Skin of body (tissue), 2 donors: ENCODE results near the gene BCL7C. TPM values are rescaled to one million over a fixed set of nuclear protein-coding genes. Genes with fewer than 3 reads are reported as not detected.
A peak's percentile ranks its signal among the peaks of the same experiment; 100 is the strongest.
"Not testable (repeated sequence)": the region's sequence is repeated elsewhere in the genome, so short reads cannot be mapped to it uniquely, and the experiment has no call there.

Source experiments
- DNase-seq: peaks from one replicate; lab custom pipeline; 2025; lab: John Stamatoyannopoulos, UW
- total RNA-seq: library from RNA; depleted of rRNA; stranded (reverse); fragments of >200 nt; gene quantifications from one replicate; pipeline ENCODE4 v1.2.3, GENCODE V29; 2014

The BCL7C gene
- total RNA-seq, 1 donor from 2014 or later = 20.7 TPM

DNA sequence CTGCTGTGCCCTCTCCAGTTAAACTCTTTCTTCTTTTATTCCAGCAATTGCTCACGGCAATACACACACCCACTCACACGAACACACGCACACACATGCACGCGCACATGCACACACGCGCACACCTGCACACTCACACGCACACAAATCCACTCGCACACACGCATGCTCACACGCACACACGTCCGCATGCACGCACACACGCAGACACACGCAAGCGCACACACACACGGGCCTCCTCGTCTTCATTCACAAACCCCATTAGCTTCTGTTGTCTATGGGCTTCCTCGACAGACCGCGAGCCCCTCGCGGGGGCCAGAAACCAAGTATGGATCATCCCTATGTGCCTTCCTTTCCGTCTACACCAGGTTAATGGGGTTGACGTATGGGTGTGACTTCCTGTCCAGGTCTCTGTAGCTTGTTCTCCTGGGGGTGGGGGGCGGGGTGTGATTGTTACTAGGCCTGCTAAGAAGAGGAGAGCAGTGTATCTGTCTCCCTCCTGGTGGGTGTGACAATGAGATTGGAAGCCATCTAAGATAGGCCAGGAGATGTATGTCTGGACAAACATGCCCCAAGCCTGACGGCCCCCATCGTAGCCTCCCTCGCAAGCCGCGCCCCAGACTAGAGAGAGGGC, 1.9 kb upstream of the BCL7C start:
- DNase-seq = peak; percentile 52

DNA sequence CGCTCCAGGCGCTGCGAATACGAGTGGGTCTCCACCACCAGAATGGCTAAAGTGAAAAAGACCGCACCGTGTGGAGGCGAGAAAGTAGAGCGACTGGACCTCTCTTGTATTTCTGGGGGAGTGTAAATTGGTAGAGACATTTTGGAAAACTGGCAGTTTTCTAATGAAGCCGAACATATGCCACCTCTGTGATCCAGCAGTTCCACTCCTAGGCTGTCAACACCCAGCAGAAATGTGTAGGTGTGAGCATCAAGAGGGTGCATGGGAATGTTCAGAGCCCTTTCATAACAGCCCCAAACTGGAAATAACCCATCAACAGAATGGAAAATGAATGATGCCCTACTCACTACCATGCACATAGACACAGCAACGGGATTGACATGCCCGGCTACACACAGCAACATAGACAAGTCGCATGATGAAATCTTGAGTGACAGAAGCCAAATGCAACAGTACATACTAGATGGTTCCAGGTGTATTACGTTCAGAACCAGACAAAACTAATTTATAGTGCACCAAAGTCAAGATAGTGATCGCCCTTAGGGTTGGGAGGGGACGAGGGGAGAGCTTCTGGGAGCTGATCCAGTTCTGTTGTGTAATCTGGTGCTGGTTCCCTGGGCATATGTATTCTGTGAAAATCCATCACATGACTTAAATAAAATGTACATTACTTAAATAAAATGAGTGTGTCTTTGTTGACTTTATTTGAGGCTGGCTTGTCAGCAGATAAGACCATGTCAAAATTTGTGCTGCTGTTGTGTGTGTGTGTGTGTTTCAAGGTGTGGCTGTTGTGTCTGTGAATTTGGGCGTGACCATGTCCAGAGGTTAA, 877 bp upstream of the BCL7C start:
- no peak for DNase-seq

- no peak for DNase-seq
Measured at GRCh38 chr16:30893417-30893743, 497 bp downstream of the BCL7C start.

GRCh38 chr16:30892670-30893416, 1.0 kb downstream of the BCL7C start:
- DNase-seq = no peak

DNA sequence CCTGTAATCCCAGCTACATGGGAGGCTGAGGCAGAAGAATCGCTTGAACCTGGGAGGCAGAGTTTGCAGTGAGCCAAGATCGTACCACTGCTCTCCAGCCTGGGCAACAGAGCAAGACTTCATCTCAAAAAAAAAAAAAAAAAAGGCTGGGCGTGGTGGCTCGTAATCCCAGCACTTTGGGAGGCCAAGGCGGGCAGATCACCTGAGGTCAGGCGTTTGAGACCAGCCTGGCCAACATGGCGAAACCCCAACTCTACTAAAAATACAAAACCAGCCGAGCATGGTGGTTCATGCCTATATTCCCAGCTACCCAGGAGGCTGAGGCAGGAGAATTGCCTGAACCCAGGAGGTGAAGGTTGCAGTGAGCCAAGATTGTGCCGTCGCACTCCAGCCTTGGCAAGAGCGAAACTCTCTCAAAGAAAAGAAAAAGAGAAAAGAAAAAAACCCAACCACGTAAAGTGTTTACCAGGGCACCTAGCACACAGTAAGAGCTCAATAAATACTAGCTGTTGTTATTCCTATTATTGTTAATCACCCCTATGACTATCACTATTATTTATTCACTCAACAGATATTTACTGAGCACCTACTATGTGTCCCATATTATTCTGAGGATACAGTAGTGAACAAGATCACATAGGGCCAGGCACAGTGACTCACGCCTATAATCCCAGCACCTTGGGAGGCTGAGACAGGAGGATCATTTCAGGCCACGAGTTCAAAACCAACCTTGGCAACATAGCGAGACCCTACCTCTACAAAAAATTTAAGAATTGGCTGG, 2.6 kb downstream of the BCL7C start:
- not testable (repeated sequence) for DNase-seq

GRCh38 chr16:30889721-30890120, 4.2 kb downstream of the BCL7C start:
- DNase-seq = no peak

GRCh38 chr16:30888856-30889499, 4.9 kb downstream of the BCL7C start:
- DNase-seq = no peak

- DNase-seq = no peak
Measured at GRCh38 chr16:30887927-30888326, 6.0 kb downstream of the BCL7C start.

GRCh38 chr16:30886145-30886544, 7.7 kb downstream of the BCL7C start:
- no peak for DNase-seq

- DNase-seq = no peak
Measured at GRCh38 chr16:30885196-30885595, 8.7 kb downstream of the BCL7C start.

GRCh38 chr16:30884760-30885159, 9.1 kb downstream of the BCL7C start:
- DNase-seq = no peak

- DNase-seq = no peak
Measured at GRCh38 chr16:30882429-30883310, 11.2 kb downstream of the BCL7C start.

DNA sequence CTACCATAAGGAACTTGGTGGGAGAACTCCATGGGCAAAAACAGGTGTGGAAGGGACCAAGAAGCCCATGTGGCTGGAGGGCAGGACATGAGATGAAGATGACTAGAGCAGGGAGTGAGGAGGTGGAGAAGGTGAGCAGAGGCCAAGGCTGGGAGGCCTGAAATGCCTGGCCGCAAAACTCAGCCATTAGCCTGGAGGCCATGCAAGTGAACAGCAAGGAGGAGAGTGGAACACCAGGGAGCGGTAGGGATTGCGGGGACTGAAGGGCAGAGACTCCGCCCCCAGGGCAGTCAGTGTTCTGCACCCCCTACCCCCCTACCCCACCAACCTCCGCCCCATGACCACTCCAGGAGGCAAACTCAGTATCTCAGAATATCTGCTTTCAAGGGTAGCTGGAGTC, 17.0 kb downstream of the BCL7C start:
- no peak for DNase-seq

DNA sequence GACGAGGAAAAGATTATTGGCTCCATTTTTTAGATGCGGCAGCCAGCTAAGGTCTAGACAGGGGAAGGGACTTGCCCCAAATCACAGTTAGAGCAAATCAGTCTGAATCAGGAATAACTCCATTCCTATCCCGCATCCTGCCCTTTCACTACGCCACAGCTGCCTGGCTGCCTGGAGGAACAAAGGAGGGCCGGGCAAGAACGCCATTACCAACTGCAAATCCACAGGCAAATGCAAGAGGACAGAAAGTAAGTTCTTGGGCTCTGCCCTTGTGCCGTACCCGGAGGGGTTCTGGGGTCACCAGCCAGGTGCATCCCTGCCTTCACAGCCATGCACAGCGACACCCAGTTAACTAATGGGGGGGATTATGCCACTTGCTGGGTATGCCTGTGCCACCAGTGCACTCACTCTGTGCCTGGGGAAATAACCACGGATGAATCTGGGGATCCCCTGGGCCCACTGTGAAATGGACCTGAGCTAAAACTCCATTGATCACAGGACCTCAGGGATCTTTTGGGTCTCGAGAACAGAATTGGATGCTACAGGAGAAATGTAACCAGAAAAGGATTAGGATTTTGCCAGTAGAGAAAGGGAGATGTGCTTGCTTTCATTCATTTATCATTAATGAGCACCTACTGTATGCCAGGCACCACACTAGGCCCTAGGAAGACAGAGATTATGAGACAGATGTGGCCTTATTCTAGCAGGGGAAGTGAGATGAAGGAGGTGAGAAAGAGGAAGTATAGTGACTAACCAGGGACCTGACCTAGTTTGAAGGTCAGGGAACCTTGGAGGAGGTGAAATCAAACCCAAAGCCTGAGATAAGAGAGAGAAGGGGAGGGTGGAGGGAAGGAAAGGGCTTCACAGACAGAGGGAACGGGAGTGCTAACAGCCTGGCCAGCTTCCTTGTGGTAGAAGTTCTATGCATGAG, 17.7 kb downstream of the BCL7C start:
- no peak for DNase-seq

GRCh38 chr16:30874821-30875717, 18.8 kb downstream of the BCL7C start:
- peak; percentile 84 for DNase-seq

DNA sequence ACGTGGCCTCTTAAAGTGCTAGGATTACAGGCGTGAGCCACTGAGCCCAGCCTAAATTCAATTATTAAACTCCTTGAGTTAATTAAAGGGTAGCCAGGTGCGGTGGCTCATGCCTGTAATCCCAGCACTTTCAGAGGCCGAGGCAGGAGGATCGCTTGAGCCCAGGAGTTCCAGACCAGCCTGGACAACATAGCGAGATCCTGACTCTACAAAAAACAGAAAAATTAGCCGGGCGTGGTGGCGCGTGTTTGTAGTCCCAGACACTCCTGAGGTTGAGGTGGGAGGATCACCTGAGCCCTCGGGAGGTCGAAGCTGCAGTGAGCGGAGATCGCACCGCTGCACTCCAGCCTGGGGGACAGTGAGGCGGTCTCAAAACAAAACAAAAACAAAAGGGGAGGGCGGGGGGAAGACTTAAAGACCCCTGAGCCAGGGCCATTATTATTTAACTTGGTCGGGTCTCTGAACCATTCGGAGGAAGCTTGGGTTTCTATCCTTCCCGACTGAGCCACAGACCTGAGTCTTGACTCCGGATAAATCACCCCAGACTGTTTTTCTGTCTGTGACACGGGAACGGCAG, 19.5 kb downstream of the BCL7C start:
- DNase-seq = no peak

DNA sequence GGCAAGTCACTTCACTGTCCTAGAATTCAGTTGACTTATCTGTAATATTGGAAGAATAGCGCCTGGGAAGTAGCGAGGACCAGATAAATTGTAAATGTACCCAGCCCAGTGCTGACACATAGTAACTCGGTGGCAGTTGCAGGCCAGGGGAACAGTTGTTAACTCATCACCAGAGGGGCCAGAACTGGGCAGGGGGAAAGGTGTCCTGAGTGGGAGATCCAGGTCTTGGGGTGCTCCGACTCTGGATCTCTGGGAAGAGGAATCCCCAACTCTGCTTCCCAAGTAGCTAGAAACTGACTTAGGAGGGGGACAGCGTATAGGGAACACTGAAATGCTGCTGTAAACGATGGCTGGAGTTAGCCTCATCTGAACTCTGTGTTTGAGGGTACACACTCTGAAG, 23.0 kb downstream of the BCL7C start:
- no peak for DNase-seq

DNA sequence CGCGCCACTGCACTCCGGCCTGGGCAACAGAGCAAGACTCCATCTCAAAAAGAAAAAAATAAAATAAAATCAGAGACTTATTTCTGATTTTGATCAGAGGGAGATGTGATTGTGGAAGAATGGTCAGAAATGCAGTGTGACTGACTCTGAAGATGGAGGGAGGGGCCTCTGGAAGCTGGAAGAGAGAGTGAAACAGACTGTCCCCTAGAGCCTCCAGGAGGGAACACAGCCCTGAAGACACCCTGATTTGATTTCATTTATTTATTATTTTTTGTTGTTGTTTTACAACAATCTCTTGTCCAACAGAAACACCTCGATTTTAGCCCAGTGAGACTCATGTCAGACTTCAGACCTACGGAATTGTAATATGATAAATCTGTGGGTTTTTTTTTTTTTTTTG, 26.1 kb downstream of the BCL7C start:
- no peak for DNase-seq
